ENCODE results near the gene RCOR1. TPM values are rescaled to one million over a fixed set of nuclear protein-coding genes. Genes with fewer than 3 reads are reported as not detected.

Gene RCOR1
- total and polyA plus RNA-seq, 9 donors, result 7.2 to 22.3 (median 18.3) TPM

GRCh38 chr14:102726191-102726949 is 133.9 kb downstream of the RCOR1 start:
- 71 to 85% (median 80%) methylated on average over 19 of the region's 19 CpGs for WGBS, 3 donors
- no peaks in the 10 kb centered on the region for H3K36me3 ChIP-seq
- no peak for DNase-seq
- no peak overlapping the region for H3K4me3 ChIP-seq
- H3K4me1 ChIP-seq (ENCODE audit: insufficient read depth), result no peaks in the 10 kb centered on the region
- intact Hi-C loops (cut with DNase I), result no loop called here
- TF ChIP-seq CTCF (IDR thresholded peaks at IDR 0.05) (no peak), POLR2A (IDR thresholded peaks at IDR 0.05) (no peak), EP300 (IDR thresholded peaks at IDR 0.05) (no peak)
- no peak overlapping the region for H3K27ac ChIP-seq
- H3K27me3 ChIP-seq, result no peaks in the 10 kb centered on the region
- no peaks in the 10 kb centered on the region for H3K9me3 ChIP-seq

DNA sequence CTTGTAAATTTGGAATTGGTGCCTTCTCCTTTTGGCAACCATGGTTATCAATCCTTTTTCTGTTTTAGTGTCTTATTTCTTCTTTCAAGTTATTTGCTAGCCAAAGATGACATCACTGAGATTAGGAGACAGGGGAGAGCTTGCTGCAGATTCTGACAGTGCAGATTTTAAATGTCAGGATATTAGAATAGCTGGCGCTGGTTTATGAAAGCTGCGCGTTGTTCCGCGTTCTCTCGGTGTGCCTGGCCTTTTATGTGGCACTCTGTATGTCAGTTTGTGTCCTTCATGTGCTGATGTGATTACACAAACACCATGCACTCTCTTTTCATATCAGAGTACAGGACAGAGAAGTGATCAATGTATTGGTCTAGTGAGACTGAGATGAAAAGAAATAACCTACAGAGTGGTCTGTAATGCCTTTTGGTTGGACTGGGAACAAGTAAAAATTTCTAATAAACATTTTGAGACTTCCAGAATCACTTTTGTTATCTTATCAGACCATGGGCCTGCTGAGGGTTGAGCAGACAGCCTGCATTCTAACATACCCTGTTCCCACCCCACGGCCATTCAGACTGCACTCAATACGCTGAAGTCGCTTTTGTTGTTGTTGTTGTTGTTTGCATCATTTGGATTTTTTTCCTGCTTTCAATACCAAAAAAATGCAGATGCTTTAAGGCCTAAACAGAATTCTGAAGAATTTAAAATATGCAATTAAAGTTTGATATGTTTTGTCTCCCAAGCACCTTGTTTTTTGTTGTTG is 135.1 kb downstream of the RCOR1 start:
- no peak overlapping the region for H3K4me3 ChIP-seq
- no peaks in the 10 kb centered on the region for H3K9me3 ChIP-seq
- intact Hi-C loops (cut with DNase I), result no loop called here
- TF ChIP-seq POLR2A (IDR thresholded peaks at IDR 0.05), result no peak
- TF ChIP-seq EP300 (IDR thresholded peaks at IDR 0.05), result no peak
- no peak for TF ChIP-seq CTCF (IDR thresholded peaks at IDR 0.05)
- no peak for DNase-seq
- no peaks in the 10 kb centered on the region for H3K36me3 ChIP-seq
- no peaks in the 10 kb centered on the region for H3K4me1 ChIP-seq (ENCODE audit: insufficient read depth)
- 64 to 79% (median 74%) methylated on average over 9 of the region's 9 CpGs for WGBS, 3 donors
- no peak overlapping the region for H3K27ac ChIP-seq
- no peaks in the 10 kb centered on the region for H3K27me3 ChIP-seq

GRCh38 chr14:102728501-102728900 is 136.1 kb downstream of the RCOR1 start:
- 49 to 70% (median 60%) methylated on average over 6 of the region's 6 CpGs for WGBS, 3 donors
- no peaks in the 10 kb centered on the region for H3K27me3 ChIP-seq
- no peaks in the 10 kb centered on the region for H3K4me1 ChIP-seq (ENCODE audit: insufficient read depth)
- no peaks in the 10 kb centered on the region for H3K9me3 ChIP-seq
- intact Hi-C loops (cut with DNase I), result no loop called here
- H3K27ac ChIP-seq, result no peak overlapping the region
- no peaks in the 10 kb centered on the region for H3K36me3 ChIP-seq
- TF ChIP-seq EP300 (IDR thresholded peaks at IDR 0.05), result no peak
- TF ChIP-seq CTCF (IDR thresholded peaks at IDR 0.05), result no peak
- no peak for TF ChIP-seq POLR2A (IDR thresholded peaks at IDR 0.05)
- H3K4me3 ChIP-seq, result no peak overlapping the region
- DNase-seq, result no peak

DNA sequence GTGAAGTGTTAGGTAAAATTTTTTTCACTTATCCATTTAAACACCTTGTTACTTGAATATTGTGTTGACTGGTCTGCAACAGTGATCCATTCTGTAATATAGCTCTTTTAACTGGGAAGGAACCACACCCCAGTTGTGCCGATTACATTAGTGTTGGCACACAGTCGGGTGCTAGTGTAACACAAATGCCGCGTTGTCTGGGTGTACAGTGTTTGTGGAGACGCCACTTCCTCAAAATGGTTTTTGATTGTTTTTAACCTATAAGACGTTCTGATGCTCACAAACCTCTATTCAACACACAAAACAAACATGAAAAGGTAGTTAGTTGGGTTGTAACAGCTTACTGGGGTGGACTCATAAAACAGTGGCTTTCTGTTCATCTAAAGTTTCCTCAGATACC is 136.8 kb downstream of the RCOR1 start:
- intact Hi-C loops (cut with DNase I), result no loop called here
- 93 to 96% (median 93%) methylated on average over 6 of the region's 6 CpGs for WGBS, 3 donors

More for the DNA sequence above, 136.8 kb downstream of the RCOR1 start:
- Histone ChIP-seq H3K4me3 (no peak overlapping the region), H3K27ac (no peak overlapping the region), H3K4me1 (ENCODE audit: insufficient read depth) (no peaks in the 10 kb centered on the region), H3K9me3 (no peaks in the 10 kb centered on the region), H3K36me3 (no peaks in the 10 kb centered on the region), H3K27me3 (no peaks in the 10 kb centered on the region)
- DNase-seq, result no peak
- TF ChIP-seq CTCF (IDR thresholded peaks at IDR 0.05) (no peak), EP300 (IDR thresholded peaks at IDR 0.05) (no peak), POLR2A (IDR thresholded peaks at IDR 0.05) (no peak)

All from ovary (tissue), 9 donors.